ENCODE results near the gene MYO9B. TPM values are rescaled to one million over a fixed set of nuclear protein-coding genes. Genes with fewer than 3 reads are reported as not detected.
A peak's percentile ranks its signal among the peaks of the same experiment; 100 is the strongest.

MYO9B gene
- polyA plus RNA-seq, 3 donors: 5.9 to 366 (median 7.5) TPM

GRCh38 chr19:17025991-17026658, 49.5 kb upstream of the MYO9B start:
- Histone ChIP-seq H2AFZ (ENCODE audit: insufficient read depth, low read depth, low read length, poor library complexity, severe bottlenecking) (peak overlapping the region; percentile 75), H3K9me3 (replicated peaks in 1 of 2; ENCODE audit: control insufficient read depth in 1 of 2, insufficient read depth in 1 of 2, low read length in 2 of 2) (peaks cover 0 to 13% of the 10 kb centered on the region in 2 donors), H3K36me3 (replicated peaks in 1 of 2; ENCODE audit: control insufficient read depth in 1 of 2, insufficient read depth in 2 of 2, low read length in 2 of 2) (no peaks in the 10 kb centered on the region), H3K4me1 (ENCODE audit: control insufficient read depth in 1 of 2, insufficient read depth in 2 of 2, low read length in 2 of 2) (peaks cover 33 to 48% of the 10 kb centered on the region in 2 donors), H3K27me3 (ENCODE audit: control insufficient read depth in 2 of 2, insufficient read depth in 2 of 2, low read length in 2 of 2) (peaks cover 13 to 33% of the 10 kb centered on the region in 2 donors), H3K9ac (ENCODE audit: insufficient read depth, low read length, poor library complexity, severe bottlenecking) (peak overlapping the region; percentile 21), H3K79me2 (ENCODE audit: insufficient read depth, low read length) (no peaks in the 10 kb centered on the region), H3K4me3 (replicated peaks in 1 of 3; ENCODE audit: low read depth in 2 of 3, low read length in 3 of 3) (peak overlapping the region; percentile 17 to 76 (median 49)), H3K27ac (ENCODE audit: low read depth in 1 of 2, low read length in 2 of 2) (no peak overlapping the region), H4K20me1 (ENCODE audit: insufficient read depth, low read length) (no peaks in the 10 kb centered on the region), H3K4me2 (replicated peaks; ENCODE audit: extremely low read depth, low read length, poor library complexity, severe bottlenecking) (peak overlapping the region; percentile 95)
- TF ChIP-seq, protein P1, sequence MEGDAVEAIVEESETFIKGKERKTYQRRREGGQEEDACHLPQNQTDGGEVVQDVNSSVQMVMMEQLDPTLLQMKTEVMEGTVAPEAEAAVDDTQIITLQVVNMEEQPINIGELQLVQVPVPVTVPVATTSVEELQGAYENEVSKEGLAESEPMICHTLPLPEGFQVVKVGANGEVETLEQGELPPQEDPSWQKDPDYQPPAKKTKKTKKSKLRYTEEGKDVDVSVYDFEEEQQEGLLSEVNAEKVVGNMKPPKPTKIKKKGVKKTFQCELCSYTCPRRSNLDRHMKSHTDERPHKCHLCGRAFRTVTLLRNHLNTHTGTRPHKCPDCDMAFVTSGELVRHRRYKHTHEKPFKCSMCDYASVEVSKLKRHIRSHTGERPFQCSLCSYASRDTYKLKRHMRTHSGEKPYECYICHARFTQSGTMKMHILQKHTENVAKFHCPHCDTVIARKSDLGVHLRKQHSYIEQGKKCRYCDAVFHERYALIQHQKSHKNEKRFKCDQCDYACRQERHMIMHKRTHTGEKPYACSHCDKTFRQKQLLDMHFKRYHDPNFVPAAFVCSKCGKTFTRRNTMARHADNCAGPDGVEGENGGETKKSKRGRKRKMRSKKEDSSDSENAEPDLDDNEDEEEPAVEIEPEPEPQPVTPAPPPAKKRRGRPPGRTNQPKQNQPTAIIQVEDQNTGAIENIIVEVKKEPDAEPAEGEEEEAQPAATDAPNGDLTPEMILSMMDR (IDR thresholded peaks at IDR 0.05): no peak
- H3K4me1 Mint-ChIP-seq: peaks cover 41% of the 10 kb centered on the region
- H3K36me3 Mint-ChIP-seq: peaks cover 15% of the 10 kb centered on the region in 2 donors
- peak overlapping the region in 4 of 7 donors; percentile 10 to 71 (median 48) for H3K27ac Mint-ChIP-seq
- peak overlapping the region; percentile 83 to 96 for H3K4me3 Mint-ChIP-seq
- DNase-seq: peak; percentile 44 to 50 (median 48)
- peaks cover 44 to 53% (median 46%) of the 10 kb centered on the region in 3 donors for H3K27me3 Mint-ChIP-seq (ENCODE audit: low read depth in 3 of 3)
- H3K9me3 Mint-ChIP-seq: peaks cover 8 to 22% (median 15%) of the 10 kb centered on the region in 7 donors
- WGBS (ENCODE audit: insufficient coverage): 1% methylated on average over 33 of the region's 40 CpGs
- intact Hi-C loops (cut with micrococcal nuclease): no loop called here

DNA sequence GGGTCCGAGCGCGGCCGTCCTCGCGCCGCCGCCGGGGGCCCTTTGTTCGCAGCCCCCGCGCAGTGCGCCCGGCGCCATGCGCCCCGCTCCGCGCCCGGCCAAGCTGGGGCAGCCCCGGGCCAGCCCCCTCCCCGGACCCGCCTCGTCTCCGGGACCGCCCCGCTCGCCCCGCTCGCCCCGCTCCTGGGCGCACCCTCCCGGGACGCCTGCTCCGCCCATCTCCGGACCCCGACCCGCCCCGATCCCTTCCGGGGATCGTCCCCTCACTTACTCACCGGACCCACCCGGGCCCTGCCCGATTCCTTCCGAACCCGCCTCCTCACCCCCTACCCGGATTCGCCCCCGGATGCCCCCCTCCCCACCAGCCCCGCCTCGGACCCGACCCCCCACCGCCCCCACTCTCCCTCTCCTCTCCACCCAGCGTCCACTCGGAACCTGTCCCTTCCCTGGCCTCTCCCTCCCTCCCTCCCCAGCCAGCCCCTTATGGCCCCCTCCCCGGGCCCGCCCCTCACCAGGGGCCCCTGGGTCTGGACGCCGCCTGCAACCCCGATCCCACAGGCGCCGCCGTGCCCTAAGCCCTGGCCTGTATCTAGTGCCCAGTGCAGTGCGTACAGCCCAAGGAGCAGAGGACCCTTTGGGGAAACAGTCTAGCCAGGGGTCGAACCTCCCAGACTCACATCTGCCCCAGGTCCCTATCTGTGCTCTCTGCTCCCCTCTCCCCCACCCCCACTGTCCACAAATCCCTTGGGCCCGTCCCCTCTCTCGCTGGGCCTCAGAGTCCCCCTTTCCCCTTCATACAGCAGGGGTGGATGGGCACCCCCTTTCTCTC, 48.7 kb upstream of the MYO9B start, which contains the start of gene CPAMD8:
Gene CPAMD8 (minus strand): TSS at position 105 of the 829 bp plus-strand sequence. CDS start 168 bp downstream, outside the sequence.
- Histone ChIP-seq H4K20me1 (ENCODE audit: insufficient read depth, low read length) (no peaks in the 10 kb centered on the region), H3K4me3 (replicated peaks in 1 of 3; ENCODE audit: low read depth in 2 of 3, low read length in 3 of 3) (peak within 1 kb of the TSS; percentile 17 to 76 (median 49)), H3K27ac (ENCODE audit: low read depth in 1 of 2, low read length in 2 of 2) (no peak within 1 kb of the TSS), H3K79me2 (ENCODE audit: insufficient read depth, low read length) (no peaks in the 10 kb centered on the region), H3K27me3 (ENCODE audit: control insufficient read depth in 2 of 2, insufficient read depth in 2 of 2, low read length in 2 of 2) (peaks cover 13 to 35% of the 10 kb centered on the region in 2 donors), H3K4me2 (replicated peaks; ENCODE audit: extremely low read depth, low read length, poor library complexity, severe bottlenecking) (peak within 1 kb of the TSS; percentile 95), H3K9me3 (replicated peaks in 1 of 2; ENCODE audit: control insufficient read depth in 1 of 2, insufficient read depth in 1 of 2, low read length in 2 of 2) (peaks cover 0 to 13% of the 10 kb centered on the region in 2 donors), H3K4me1 (ENCODE audit: control insufficient read depth in 1 of 2, insufficient read depth in 2 of 2, low read length in 2 of 2) (peaks cover 27 to 41% of the 10 kb centered on the region in 2 donors), H2AFZ (ENCODE audit: insufficient read depth, low read depth, low read length, poor library complexity, severe bottlenecking) (peak within 1 kb of the TSS; percentile 75), H3K9ac (ENCODE audit: insufficient read depth, low read length, poor library complexity, severe bottlenecking) (peak within 1 kb of the TSS; percentile 21), H3K36me3 (replicated peaks in 1 of 2; ENCODE audit: control insufficient read depth in 1 of 2, insufficient read depth in 2 of 2, low read length in 2 of 2) (no peaks in the 10 kb centered on the region)
- Mint-ChIP-seq H3K9me3 (peaks cover 8 to 22% (median 15%) of the 10 kb centered on the region in 7 donors), H3K4me3 (peak within 1 kb of the TSS; percentile 83 to 96), H3K4me1 (peaks cover 33% of the 10 kb centered on the region), H3K27ac (peak within 1 kb of the TSS in 5 of 7 donors; percentile 10 to 71 (median 31)), H3K36me3 (peaks cover 15% of the 10 kb centered on the region in 2 donors), H3K27me3 (ENCODE audit: low read depth in 3 of 3) (peaks cover 51 to 54% (median 52%) of the 10 kb centered on the region in 3 donors)
- WGBS (ENCODE audit: insufficient coverage): 7% methylated on average over 42 of the region's 67 CpGs
- TF ChIP-seq, protein P1 (IDR thresholded peaks at IDR 0.05): no peak
- no peak for DNase-seq
- intact Hi-C loops (cut with micrococcal nuclease): no loop called here

Measured in CD14-positive monocyte (primary cell).